AG04450 (cell line): ENCODE results near the gene NCAN. TPM values are rescaled to one million over a fixed set of nuclear protein-coding genes. Genes with fewer than 3 reads are reported as not detected.

Experiments
- CTCF ChIA-PET: fragments of 300-600, 350-600 bp; formaldehyde crosslinking; extraction: SDS; loops from one replicate; lab custom pipeline; 2022; ENCODE audit warnings: antibody characterized with exemption, inconsistent platforms; lab: Charles Lee
- POLR2A ChIA-PET: fragments of 350-600 bp; formaldehyde crosslinking; extraction: SDS; loops from one replicate; lab custom pipeline; 2021; ENCODE audit warnings: antibody characterized with exemption, inconsistent platforms; lab: Yijun Ruan, JAX
- DNase-seq: peaks from one replicate; pipeline ENCODE4 v3.0.0-alpha.2; 2011; ENCODE audit warnings: low read depth, low spot score
- H3K27ac ChIP-seq: one replicate; pipeline ENCODE4 v1.5.1; 2012; ENCODE audit warnings: low read depth, low read length, control low read depth
- H3K27me3 ChIP-seq: one replicate; pipeline ENCODE4 v1.6.0; 2012; ENCODE audit warnings: low read length; ENCODE audit not compliant: control insufficient read depth, insufficient read depth
- H3K4me3 ChIP-seq: 2 replicates; pipeline ENCODE4 v1.5.1; 2011; ENCODE audit warnings: mild to moderate bottlenecking, low read depth, low read length, control low read depth
- H3K9me3 ChIP-seq: 2 replicates; pipeline ENCODE4 v1.5.1; 2012; ENCODE audit warnings: low read length; ENCODE audit not compliant: control insufficient read depth, insufficient read depth
- CTCF ChIP-seq: IDR thresholded peaks from 2 replicates; pipeline ENCODE4 v1.5.1; 2011; ENCODE audit warnings: low read depth, low read length, control low read depth, inconsistent platforms
- polyA plus RNA-seq: library from polyadenylated mRNA; depleted of rRNA; stranded (reverse); fragments of >200 nt; gene quantifications from 2 replicates; pipeline ENCODE4 v1.2.3, GENCODE V29; 2011

NCAN gene
- polyA plus RNA-seq, 1 experiment = not detected

- Histone ChIP-seq H3K27me3 (no peaks in the 10 kb centered on the region), H3K4me3 (no peak overlapping the region), H3K27ac (no peak overlapping the region), H3K9me3 (no peaks in the 10 kb centered on the region; the same call in 1 of the 2 replicates)
- CTCF ChIA-PET = no interaction called here
- no peak for TF ChIP-seq CTCF
- POLR2A ChIA-PET = no interaction called here
- DNase-seq = no peak
Observed at GRCh38 chr19:19280561-19280960, 68.8 kb downstream of the NCAN start.

GRCh38 chr19:19285686-19286085 is 73.9 kb downstream of the NCAN start:
- H3K27me3 ChIP-seq = no peaks in the 10 kb centered on the region

GRCh38 chr19:19292607-19293006 is 80.8 kb downstream of the NCAN start:
- ChIA-PET CTCF (no interaction called here), POLR2A (interaction anchor here (0.7 kb wide), 1 partner anchor 17 kb away, joined by 3 read pairs; no protein-coding TSS in a partner anchor)
- Histone ChIP-seq H3K27ac (no peak overlapping the region), H3K27me3 (no peaks in the 10 kb centered on the region), H3K4me3 (no peak overlapping the region), H3K9me3 (peaks cover 7% of the 10 kb centered on the region; the same call in 1 of the 2 replicates)
- DNase-seq = no peak
- no peak for TF ChIP-seq CTCF

More at GRCh38 chr19:19285686-19286085, 73.9 kb downstream of the NCAN start:
- DNase-seq = no peak
- TF ChIP-seq CTCF = no peak
- ChIA-PET CTCF (no interaction called here), POLR2A (no interaction called here)
- no peak overlapping the region for H3K4me3 ChIP-seq
- no peaks in the 10 kb centered on the region for H3K9me3 ChIP-seq
- no peak overlapping the region for H3K27ac ChIP-seq

GRCh38 chr19:19294914-19295313 is 83.2 kb downstream of the NCAN start:
- Histone ChIP-seq H3K9me3 (peaks cover 7% of the 10 kb centered on the region; the same call in 1 of the 2 replicates), H3K4me3 (no peak overlapping the region), H3K27me3 (no peaks in the 10 kb centered on the region), H3K27ac (no peak overlapping the region)
- CTCF ChIA-PET = no interaction called here
- POLR2A ChIA-PET = no interaction called here
- no peak for DNase-seq
- TF ChIP-seq CTCF = no peak

- no peak for DNase-seq
- Histone ChIP-seq H3K27ac (no peak overlapping the region), H3K4me3 (no peak overlapping the region), H3K27me3 (no peaks in the 10 kb centered on the region), H3K9me3 (peaks cover 7% of the 10 kb centered on the region; the same call in 1 of the 2 replicates)
- POLR2A ChIA-PET = no interaction called here
- TF ChIP-seq CTCF = no peak
- CTCF ChIA-PET = no interaction called here
Observed at GRCh38 chr19:19296953-19297689, 85.4 kb downstream of the NCAN start.
